ELF-1 (cell line): ENCODE data around the gene EXOC6B.
A peak's percentile ranks its signal among the peaks of the same experiment; 100 is the strongest.

Experiments
- DNase-seq: peaks from one replicate; pipeline ENCODE4 v3.0.0-alpha.2; 2016; ENCODE audit warnings: low read depth, low spot score

Gene EXOC6B

DNA sequence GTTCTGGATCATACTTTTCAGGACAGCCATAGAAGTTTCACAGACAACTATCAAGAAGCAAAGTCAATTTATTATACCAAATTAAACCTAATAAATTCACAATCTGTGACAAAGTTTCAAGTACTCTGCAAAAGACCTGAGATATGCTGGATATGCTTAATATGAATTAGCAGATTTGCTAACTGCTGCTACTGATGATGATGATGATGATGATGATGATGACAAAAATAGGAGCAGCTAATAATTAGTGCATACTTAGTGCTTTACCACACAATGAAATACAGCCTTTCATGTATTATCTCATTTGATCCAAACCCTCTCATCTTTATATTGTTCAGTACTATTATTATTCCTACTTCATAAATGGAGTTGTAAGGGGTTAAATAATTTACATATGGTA, 462.4 kb downstream of the EXOC6B start:
- DNase-seq, result no peak

DNA sequence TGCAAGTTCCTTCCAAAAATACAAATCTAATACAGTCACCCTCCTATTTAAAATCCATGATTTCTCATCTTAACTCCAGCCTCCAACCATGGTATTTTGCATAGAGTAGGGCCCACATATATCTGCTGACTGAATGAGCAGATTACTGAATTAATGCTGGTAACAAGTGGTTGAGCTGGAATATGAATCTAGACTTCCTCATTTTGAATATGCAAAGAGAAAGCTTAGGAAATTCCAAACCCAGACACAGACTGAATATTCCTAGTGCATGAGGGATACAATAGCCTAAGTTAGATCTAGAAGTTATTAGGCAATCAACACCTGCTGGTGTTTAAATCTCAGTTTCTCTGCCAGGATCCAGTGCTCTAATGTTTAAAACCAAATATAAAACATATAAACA, 463.1 kb downstream of the EXOC6B start:
- no peak for DNase-seq

DNA sequence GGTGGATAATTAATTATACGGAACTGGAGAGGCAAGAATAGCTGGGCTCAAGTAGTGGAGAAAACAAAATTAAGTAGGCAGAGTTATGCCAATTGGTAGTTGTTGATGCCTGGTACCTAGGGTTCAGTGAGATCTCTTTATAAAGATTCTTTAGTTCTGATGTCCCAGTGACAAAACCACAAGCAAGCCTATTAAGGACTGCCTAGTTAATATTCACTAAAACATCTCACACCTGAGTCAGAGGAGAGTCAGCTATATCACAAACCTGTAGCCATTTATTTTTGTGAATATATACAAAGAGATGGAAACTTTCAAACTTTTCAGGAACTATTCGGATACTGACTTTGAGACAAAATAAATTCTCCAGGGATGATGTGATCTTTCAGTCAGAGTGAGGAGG, 464.3 kb downstream of the EXOC6B start:
- DNase-seq, result no peak

DNA sequence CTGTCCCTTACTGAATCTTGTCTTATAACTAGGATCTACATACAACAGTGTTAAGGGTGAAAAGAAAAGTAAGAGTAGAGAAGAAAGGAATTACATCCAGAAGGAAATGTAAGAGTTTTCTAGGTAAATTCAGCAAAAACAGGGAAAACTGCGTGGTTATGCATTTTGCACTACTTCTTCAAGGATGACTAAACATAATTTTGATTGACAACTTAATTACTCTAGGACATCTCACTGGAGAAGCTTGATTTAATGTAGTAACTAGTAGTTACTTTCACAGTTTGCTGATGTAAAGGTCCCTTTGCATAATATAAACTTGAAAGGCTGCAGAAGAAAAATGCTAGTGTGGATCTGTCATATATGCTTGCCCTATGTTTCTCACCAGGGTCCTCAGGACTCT, 464.8 kb downstream of the EXOC6B start:
- no peak for DNase-seq

DNA sequence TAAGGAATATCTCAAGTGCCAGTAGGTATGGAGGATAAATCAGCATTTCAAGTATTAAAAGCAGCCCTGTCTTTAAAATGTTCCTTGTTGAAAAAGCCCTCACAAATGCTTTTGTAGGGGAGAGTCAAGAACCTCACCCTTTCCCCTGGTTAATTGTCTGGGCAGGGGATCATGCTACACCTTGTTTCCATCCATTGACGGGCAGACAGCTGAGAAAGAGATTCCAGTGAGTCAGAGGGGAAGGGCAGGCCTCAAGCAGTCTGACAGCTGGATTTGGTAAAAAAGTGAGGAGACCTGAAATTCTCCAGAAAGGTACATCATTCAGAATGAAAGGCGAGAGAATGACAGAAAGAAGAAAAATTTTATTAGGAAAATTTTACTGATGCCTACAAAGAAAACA, 475.0 kb downstream of the EXOC6B start:
- peak; percentile 16 for DNase-seq

DNA sequence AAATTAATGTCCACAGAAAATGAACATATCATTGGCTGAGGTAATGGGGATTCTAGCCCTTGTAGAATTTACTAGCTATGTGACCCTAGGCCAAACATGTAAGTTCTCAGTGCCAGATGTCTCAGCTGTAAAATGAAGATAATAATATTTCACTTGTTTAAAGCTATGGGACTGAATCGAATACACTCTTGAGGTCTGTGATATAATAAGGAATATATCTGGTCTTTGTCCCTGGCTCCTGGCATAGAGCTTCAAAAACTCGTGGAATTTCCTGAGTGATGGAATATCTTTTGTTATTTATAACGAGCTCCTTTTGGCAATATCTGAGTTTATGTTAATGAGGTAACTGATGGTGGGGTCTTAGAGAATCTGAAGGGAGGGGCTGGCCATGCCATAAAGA, 476.8 kb downstream of the EXOC6B start:
- DNase-seq, result no peak

DNA sequence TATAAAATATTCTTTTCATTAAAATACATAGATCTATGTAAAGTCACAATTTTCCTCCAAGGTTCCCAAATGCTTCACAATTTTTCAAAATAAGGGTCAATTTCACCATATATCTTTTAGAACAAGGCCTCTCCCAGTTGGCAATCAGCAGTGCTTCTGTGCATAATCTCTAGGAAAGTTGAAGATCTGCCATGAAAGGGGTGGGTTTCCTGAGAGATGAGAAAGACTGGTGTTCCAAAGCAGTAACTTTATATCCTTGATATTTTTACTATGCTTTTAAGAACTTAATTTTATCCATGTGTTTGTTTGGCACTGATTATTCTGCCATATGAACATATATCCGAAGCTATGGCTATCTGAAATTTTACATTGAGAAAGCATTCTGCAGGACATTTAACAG, 478.8 kb downstream of the EXOC6B start:
- DNase-seq, result no peak

DNA sequence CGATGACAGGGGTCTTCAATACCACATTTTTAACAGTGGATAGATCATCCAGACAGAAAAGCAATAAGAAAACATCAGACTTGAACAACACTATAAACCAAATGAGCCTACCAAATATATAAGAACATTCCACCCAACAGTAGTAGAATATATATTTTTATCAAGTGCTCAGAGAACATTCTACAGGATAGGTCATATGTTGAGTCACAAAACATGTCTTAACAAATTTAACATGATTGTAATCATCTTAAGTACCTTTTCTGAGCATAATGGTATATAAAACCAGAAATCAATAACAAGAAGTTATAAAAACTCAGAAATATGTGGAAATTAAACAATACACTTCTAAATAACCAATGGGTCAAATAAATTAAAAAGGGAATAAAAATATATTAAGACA, 484.2 kb downstream of the EXOC6B start:
- no peak for DNase-seq

DNA sequence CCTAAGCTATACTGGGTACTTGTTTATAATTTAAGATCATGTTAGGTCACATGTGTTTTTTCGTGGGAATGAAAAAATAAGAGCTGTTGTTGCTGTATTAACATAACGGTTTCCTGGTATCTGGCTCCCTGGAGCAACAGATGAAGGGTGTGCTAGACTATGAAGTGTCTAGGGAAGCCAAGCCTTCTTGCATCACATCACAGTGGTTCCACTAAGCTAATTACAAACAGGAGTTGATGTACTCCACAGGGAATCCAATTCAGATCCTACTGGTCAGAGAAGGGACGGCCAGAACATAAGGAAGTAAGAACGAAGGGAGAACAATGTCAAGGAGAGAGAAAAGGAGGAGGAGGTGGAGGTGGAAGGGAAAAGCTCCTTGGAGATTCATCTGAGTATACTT, 485.2 kb downstream of the EXOC6B start:
- DNase-seq, result no peak

DNA sequence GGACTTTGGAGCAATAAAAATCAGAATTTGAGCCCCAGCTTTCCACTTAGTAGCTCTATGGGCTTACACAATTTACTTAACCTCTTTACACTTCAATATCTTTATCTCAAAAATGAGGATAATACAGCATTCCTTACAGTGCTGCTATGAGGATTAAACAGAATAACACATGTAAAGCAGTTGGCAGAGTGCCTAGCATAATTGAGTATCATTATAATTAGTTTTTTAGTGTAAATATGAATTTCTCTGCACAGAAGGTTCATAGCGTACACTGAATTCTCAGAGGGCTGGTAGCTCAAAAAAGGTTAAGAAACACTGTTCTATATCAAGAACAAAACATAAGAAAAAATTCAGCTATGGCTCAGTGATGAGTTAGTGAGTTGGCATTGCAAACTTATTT, 487.8 kb downstream of the EXOC6B start:
- DNase-seq, result no peak

DNA sequence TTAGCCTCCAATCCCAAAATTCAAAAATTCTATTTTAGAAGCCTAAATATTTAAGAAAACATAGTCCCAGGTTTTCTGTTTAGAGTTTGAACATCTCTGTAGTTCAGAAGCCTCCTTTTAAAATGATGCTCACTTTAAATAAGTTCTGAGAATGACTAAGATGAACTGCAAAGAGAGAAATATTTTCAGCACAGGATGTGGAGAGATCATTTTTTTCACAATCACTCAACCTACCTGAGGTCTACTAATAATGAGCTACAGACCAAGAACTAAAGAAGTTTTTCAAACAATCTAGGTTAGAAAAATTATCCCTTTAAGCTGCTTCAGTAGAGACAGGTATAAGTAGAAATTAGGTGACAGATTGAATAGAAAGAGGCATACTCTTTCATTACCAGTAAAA, 493.1 kb downstream of the EXOC6B start:
- DNase-seq, result no peak

DNA sequence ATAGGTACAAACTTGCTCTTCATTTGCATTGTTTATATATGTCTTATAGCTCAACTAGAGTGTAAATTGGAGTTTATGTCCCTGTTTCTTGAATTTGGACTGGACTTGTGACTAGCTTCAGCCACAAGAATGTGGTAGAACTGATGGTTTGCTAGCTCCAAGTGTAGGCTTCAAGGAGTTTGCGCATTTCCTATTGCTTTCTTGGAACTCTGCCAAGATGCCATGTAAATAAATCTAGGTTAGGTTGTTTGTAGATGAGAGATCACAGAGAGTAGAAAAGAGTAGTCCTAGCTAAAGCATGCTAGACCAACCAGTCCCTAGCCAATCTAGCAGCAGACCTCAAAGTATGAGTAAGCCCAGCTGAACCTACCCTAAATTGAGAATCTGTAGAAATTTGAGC, 495.2 kb downstream of the EXOC6B start:
- no peak for DNase-seq

DNA sequence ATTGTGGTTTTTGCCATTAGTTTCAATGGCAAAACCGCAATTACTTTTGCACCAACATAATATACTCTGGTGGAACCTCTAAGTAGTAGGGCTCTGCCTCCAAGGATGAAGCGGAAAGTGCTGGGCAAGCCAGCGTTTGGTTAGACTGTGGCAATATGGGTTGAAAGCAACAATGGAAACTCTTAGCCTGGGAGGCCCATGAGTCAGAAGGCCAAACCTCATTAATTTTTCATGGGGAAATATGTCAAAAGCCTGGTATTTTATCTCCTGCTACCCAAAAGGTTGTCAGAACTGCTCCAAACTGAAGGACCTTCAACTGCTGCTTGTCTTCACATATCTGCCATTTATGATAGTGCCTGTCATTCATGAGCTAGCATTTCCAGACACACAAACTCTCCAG, 499.1 kb downstream of the EXOC6B start:
- DNase-seq, result no peak

DNA sequence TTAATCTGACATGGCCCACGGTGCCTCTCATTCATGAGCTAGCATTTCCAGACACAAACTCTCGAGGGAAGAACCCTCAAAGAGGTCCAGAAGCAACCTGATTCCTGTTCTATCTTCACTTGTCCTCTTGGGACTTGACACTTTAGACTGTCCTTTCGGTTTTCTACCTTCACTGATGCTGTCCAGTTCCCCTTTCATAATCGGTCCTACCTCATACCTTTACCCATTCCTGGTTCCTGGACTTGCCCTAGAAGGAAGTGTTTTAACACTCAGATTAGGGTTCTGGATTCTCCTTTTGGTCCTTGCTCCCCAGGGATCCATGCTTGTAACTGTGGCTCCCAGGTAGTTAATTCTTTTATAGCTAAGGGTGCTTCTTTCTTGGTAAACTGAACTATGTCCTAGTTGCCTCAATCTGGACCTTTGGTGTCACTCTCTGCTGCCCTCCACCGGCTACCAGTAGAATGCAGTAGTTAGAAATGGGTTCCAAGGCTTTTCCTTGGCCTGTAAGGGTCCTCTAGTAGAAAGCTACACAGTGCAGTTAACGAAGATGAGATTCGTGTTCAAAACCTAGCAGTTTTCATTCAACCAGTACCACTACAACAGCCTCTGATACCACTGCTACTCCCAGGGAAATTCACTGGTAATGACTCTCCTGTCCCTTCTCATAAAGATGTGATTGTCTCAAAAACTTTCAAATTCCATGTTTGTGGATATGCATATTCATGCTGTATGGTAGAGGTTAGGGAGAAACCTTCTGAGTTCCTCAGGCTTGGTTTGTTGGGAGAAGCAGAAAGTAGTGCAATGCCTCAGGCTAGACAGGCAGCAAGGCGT, 500.0 kb downstream of the EXOC6B start:
- peak; percentile 51 for DNase-seq

DNA sequence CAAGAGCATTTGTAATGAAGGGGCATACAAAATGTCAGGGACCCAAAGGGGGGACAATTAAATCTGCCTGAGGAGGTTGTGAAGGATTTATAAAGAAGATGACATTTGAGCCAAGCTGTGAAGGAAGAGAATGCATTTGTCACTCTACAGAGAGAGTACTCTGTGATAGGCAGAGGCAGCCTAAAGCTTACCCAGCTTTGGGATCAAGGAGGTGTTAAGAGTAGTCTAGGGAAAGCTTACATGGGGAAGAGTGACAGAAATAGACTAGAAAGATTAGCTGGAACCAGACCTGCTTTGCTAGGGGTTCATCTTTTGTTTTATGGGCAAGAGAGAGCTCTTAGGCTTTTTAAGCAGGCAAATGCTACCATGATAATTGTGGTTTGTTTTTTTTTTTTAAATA, 509.1 kb downstream of the EXOC6B start:
- DNase-seq, result no peak

DNA sequence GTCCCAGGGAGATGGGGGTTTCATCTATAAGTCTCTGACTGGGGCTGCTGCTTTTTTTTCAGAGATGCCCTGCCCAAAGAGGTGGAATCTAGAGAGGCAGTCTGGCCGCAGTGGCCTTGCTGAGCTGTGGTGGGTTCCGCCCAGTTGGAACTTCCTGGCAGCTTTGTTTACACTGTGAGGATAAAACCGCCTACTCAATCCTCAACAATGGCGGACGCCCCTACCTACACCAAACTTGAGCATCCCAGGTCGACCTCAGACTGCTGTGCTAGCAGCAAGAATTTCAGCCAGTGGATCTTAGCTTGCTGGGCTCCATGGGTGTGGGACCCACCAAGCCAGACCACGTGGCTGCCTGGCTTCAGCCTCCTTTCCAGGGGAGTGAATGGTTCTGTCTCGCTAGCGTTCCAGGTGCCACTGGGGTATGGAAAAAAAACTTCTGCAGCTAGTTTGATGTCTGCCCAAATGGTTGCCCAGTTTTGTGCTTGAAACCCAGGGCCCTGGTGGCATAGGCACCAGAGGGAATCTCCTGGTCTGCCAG, 525.6 kb downstream of the EXOC6B start:
- DNase-seq, result peak; percentile 19

DNA sequence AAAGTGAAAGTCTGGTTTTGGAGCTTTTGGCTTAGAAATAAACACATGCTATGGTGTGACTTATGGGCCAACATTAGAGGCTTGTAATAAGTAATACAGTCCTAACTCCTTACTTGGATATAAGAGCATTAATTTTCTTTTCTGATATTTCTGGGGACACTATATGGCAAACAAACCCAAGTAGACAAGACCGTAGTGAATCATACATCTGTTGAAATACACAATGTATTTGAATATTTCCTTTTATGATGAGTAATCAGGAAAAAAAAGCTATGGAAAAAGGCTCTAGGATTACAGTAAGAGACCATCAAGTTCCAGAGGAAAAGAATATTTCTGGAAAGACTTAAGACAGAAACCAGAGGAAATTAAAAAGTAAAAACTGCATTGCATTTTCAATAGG, 532.2 kb downstream of the EXOC6B start:
- no peak for DNase-seq

DNA sequence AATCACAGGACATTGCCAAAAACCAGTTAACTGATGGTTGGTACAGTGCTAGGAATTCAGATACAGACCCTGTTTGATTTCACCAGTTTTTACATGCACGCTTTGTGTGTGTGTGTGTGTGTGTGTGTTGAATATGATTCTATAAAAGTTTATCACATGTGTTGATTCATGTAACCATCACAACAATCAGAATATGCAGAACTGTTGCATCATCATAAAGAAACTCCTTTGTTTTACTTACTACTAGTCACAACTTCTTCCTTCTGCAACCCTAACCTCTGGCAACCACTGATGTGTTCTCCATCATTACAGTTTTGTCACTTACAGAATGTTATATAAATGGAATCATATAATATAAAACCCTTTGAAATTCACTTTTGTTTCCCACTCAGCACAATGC, 533.4 kb downstream of the EXOC6B start:
- DNase-seq, result no peak

DNA sequence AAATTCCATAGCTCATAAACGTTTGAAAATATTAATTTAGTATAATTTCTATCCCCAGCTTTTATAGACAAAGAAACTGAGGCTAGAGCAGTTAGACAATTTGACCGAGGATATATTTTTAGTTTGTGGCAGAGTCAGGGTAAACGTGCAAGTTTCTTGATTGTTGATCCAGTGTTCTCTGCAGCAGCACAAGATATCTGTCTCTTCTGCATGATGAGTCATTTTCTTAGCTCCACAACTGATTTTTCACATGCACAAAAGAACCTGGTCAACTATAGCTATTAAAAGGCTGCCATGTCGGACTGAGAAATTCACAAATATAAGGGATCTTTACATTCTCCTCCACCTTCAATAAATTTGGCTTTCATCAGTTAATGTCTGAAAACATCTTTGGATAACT, 534.8 kb downstream of the EXOC6B start:
- no peak for DNase-seq

DNA sequence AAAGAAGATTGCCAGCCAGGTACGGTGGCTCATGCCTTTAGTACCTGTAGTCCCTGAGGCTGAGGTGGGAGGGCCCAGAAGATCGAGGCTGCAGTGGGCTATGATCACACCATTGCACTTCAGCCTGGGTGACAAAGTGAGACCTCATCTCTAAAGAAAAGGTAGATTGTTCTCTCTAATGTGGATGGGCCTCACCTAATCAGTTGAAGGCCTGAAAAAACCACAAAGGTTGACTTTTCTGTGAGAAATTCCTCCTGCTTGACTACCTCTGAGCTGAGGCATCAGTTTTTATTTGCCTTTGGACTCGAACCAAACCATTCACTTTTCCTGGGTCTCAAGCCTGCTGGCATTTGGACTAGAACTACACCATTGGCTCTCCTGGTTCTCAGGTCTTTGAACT, 536.1 kb downstream of the EXOC6B start:
- DNase-seq, result no peak

DNA sequence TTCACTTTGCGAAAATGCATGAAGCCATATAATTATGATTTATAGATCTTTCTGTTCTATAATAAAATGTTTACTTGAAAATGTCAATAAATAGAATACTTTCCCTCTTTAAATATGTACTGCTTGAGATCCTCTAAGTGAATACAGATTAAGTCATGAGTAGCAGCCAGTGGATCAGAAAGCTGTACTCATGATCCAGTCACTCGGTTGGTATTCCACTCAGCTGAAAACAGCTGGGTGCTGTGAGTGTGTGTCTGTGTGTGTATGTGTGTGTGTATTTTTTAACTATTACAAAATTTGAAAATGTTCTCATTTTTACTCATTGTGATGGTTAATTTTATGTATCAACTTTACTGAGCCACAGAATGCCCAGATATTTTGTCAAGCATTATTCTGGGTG, 536.5 kb downstream of the EXOC6B start:
- no peak for DNase-seq

DNA sequence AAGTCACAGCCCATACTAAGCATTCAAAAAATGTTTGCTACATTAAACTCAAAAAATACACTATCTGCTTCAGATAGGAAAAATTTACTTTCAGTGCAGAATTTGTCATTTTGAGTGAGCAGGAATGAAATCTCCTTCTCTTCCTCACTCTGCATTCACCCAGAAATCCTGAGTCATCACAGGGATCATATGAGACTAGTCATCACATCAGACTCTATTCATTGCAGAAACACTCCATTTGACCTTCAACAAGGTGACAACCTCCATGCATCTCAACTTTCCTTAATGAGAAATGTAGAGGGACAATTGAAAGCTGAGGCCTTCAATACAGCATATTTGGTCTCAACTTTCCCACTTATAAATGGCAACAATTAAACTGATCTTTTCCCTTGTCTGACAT, 547.8 kb downstream of the EXOC6B start:
- no peak for DNase-seq

DNA sequence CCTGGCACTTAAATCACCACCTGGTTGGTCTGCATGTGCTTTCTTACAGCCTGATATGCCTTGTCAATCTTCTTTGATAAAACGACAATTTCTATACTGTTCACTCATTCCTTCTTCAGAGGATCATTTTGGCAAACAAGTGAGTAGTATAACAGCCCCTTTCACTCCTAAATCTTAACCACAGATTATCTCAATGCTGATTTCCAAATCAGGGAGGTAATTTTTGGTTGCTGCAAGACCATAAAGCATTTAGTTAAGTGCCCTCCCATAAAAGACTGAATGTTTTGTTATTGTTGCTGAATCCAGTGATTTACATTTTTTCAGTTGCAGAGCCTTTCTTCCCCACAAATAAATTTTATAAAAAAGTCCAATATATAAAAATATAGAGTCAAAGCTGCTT, 549.0 kb downstream of the EXOC6B start:
- no peak for DNase-seq

DNA sequence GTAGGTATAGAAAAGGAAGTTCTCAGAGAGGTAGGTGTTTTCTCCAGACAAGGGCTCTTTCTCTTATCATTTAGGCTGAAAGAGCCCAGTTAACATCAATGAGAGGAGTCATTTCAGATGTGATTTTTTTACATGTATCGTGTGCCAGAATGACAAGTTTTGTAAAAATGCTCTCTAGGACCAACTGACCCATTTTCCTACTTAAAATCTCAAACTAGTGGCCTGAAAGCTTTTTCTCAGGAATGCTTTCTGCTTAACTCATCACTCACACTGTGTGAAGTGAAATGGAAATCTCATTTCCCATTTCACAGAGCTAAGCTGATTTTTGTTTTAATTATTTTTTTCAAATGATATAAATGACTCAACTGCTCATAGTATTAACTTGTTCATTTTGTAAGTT, 549.5 kb downstream of the EXOC6B start:
- DNase-seq, result no peak
